Measurements from ENCODE around the gene PPIL4.

The PPIL4 gene

DNA sequence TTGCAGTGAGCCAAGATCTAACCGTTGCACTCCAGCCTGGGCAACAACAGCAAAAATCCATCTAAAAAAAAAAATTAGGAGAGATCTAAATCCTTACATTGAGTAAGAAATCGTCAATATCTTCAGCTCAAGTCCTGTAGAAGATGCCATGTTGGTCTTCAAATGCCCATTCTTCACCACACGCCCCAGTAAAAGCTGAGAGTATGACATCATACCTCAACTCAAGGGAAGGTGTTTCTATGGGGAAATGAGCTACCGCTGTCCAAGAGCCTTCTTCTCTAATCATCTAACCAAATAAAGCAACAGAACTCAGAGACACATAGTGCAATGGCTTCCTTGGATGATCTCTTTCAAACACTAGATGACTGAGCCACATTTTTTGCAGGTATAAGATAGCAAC, 58.5 kb downstream of the PPIL4 start:
- H3K4me3 ChIP-seq = no peak overlapping the region
- H3K27ac ChIP-seq = no peak overlapping the region

GRCh38 chr6:149484733-149485700, 60.8 kb downstream of the PPIL4 start, which contains the start of gene ZC3H12D:
TSS of gene ZC3H12D (minus strand) at chr6:149485014. CDS start at chr6:149474543, 10,471 bp downstream.
- Histone ChIP-seq H3K27ac (peak within 1 kb of the TSS in 20 of 21 experiments; percentile 48 to 98 (median 81)), H3K4me3 (peak within 1 kb of the TSS in 6 of 7 experiments; percentile 9 to 32 (median 24))

GRCh38 chr6:149483849-149484655, 61.8 kb downstream of the PPIL4 start:
- H3K27ac ChIP-seq = peak overlapping the region in 20 of 21 experiments; percentile 48 to 98 (median 81)
- H3K4me3 ChIP-seq = peak overlapping the region in 6 of 7 experiments; percentile 9 to 32 (median 24)

DNA sequence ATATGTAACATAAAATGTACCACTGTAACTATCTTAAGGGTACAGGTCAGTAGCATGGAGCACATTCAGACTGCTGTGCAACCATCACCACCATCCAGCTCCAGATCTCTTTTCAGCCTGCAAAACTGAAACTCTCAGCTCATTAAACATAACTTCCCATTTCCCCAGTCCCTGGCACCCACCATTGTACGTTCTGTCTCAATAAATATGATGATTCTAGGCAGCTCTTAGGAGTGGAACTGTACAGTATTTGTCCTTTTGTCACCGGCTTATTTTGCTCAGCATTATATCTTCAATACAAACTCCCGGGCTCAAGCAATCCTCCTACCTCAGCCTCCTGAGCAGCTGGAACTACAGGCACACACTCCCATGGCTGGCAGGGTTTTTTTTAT, 62.5 kb downstream of the PPIL4 start:
- peak overlapping the region in 20 of 21 experiments; percentile 48 to 98 (median 82) for H3K27ac ChIP-seq

DNA sequence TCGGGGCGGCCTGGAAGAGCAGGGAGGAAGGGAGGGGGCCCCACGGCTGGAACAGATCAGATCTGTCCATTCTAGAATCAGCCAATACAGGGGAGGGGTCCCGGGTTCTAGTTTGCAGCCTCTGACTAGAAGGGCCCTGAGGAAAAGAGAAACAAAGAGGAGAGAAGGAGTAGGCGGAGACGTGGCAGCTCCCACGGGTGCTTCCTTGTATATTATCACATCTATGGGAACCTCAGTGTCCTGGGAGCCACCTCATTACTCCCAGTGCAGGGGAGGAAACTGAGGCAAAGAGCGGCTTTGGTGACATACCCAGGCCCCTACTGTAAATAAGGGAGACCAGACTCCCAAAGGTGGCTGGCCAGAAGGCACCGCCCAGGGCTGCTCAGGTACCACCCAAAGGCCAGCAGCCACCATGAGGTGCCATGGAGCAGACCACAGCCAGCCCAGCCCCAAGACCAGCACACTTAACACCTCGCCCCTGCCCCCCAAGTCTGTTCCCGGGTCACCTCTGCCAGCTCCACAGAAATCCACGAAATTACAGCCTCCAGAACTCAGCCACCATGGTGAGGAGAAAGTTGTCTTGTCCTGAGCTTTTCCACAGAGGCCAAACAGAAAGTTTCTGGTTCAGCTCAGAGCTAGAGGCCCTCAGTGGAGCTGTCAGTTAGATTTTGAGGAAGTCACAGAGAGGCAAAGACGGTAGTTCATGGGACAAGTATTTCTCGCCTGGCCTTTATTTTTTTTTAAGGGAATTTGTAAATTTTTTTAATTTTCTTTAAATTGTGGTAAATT, 63.1 kb downstream of the PPIL4 start:
- Histone ChIP-seq H3K27ac (peak overlapping the region; percentile 58 to 98 (median 84)), H3K4me3 (peak overlapping the region; percentile 9 to 28 (median 24))

More for the DNA sequence above, 62.5 kb downstream of the PPIL4 start:
- peak overlapping the region in 5 of 7 experiments; percentile 9 to 32 (median 24) for H3K4me3 ChIP-seq

DNA sequence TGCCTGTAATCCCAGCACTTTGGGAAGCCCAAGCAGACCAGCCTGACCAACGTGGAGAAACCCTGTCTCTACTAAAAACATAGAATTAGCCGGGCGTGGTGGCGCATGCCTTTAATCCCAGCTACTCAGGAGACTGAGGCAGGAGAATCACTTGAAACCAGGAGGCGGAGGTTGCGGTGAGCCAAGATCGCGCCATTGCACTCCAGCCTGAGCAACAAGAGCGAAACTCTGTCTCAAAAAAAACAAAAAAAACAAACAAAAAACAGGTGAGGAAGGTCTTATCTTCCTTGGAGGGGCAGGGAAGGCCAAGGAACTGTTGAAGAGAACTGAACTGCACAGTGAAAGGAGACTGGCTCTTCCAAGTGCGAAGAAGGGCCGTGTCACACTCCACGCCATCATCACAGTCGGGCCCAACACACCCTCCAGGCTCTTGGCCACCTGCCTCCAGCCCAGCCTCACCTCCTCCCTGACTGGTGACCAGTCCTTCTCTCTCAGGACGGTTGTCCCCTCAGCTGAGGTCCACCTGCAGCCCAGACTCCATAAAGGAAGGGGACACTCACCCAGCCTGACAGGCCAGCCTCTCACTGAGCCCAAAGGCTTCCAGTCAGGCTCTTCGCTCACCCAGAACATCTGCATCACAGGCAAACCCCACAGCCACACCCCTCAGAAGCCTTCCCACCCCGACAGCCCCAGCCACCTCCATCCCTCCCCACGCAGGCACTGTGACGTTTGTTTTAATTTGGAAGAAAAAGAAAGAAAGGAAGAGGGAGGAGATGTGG, 65.2 kb downstream of the PPIL4 start:
- Histone ChIP-seq H3K27ac (peak overlapping the region in 15 of 21 experiments; percentile 18 to 98 (median 87)), H3K4me3 (peak overlapping the region in 5 of 7 experiments; percentile 15 to 28 (median 24))

DNA sequence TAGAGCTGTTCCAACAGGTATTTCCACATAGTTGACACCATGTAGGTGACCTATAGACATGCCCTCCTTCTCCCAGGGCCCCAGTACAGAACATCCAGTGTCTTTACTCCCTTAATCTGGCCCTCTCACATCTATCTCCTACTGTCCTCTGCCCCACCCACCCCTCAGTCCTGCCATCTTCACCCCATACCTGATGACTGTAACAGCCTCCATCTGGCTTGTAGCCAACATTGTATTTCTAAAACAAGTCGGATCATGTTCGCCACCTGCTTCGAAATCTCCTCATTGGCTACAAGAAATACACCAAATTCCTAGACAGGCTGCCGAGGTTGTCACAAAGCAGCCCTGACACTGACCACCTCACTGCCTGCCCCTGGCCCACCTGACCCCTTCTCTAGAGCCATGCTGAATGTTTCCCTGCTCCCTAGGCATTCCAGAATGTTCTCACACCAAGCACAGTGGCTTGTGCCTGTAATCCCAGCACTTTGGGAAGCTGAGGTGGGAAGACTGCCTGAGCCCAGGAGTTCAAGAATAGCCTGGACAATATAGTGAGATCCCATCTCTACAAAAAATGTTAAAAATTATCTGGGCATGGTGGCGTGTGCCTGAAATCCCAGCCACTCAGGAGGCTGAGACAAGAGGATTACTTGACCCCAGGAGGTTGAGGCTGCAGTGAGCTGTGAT, 67.1 kb downstream of the PPIL4 start:
- Histone ChIP-seq H3K27ac (no peak overlapping the region), H3K4me3 (no peak overlapping the region)

GRCh38 chr6:149477544-149477943, 68.3 kb downstream of the PPIL4 start:
- no peak overlapping the region for H3K27ac ChIP-seq
- H3K4me3 ChIP-seq = no peak overlapping the region

- Histone ChIP-seq H3K4me3 (no peak overlapping the region), H3K27ac (no peak overlapping the region)
These were observed 68.9 kb downstream of the PPIL4 start for GRCh38 chr6:149476789-149477455.

DNA sequence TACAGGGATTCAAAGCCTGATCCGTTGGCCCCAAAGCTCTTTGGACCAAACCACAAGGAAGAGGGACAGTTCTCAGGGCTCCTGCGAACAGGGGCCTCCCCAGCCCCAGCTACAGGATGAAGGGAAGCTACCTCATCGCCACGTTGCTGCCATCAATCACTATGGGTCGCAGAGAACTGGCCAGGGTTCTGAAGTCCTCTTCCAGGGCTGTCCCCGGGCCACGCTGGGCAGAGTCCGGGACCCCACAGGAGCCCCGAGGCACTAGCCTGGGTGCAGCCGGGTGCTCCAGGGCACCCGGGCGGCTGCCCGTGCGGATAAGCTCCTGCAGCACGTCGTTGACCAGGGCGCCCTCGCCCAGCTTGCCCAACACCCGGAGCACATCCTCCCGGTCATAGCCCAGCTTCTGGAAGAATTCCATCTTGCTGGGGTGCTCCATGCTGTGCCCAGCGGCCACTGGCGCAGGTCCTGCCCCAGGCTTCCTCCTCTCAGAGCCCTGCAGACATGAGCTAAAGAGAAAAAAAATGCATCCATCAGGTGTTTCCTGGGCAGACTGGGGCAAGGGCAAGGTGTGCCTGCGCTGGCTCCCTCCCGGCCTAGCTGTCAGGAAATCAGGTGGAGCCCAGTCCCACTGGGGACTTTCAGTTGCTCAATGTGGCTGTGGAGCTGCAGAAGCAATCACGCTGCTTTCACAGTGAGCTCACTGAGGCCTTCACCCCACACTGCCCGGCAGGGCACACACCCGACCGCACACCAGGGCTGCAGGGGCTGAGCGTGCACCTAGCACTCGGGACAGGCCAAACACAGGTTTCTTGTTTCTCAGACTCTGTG, 71.5 kb downstream of the PPIL4 start:
- Histone ChIP-seq H3K4me3 (no peak overlapping the region), H3K27ac (peak overlapping the region in 6 of 21 experiments; percentile 23 to 59 (median 38))

- H3K4me3 ChIP-seq = no peak overlapping the region
- peak overlapping the region in 5 of 21 experiments; percentile 26 to 59 (median 41) for H3K27ac ChIP-seq
These were observed 72.5 kb downstream of the PPIL4 start for GRCh38 chr6:149473080-149474052.

GRCh38 chr6:149472241-149472640, 73.6 kb downstream of the PPIL4 start:
- H3K4me3 ChIP-seq = no peak overlapping the region
- H3K27ac ChIP-seq = peak overlapping the region in 2 of 21 experiments; percentile 10 to 24

DNA sequence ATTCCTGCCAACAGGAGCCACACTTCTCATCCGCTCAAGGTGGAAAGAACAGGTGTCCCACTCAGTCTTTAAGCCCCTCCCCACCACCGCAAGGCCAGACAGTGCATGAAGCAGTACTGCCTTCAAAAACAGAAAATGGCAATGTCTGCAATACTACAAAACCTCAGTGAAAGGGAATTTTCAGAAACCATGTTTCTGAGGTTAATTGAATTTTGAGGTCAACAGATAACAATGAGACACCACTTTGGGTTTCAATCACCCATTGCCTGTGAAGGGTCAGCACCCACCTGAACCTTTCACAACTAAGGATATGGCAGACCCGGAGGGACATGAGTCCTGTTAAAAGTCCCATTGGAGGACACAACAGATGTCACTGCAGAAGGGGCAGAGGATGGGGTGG, 74.0 kb downstream of the PPIL4 start:
- H3K4me3 ChIP-seq = no peak overlapping the region
- H3K27ac ChIP-seq = peak overlapping the region in 1 of 21 experiments; percentile 24

DNA sequence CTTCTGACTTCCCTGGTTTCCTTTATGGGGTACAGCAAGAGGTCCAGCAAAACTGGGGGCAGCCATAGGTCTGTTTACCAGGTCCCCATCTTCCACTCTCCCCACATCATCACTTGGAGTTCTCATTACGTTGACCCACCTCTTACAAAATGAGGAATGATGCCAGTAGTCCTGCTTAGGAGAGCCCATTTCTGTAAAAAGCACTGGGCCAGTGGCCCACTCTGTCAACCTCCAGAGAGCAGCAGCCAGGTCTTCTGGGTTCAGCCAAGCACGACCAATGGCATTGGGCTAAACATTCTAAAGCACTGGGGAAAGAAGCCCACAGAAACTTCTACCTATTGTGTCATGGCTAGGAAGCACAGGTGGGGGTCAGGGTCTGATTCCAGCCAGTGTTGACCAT, 74.9 kb downstream of the PPIL4 start:
- no peak overlapping the region for H3K27ac ChIP-seq
- H3K4me3 ChIP-seq = no peak overlapping the region

- Histone ChIP-seq H3K27ac (peak overlapping the region in 3 of 21 experiments; percentile 59 to 81 (median 59)), H3K4me3 (no peak overlapping the region)
These were observed 77.7 kb downstream of the PPIL4 start for GRCh38 chr6:149468179-149468578.
